Epithelial cell of alveolus of lung (primary cell): Measurements from ENCODE around the gene NUDC. TPM values are rescaled to one million over a fixed set of nuclear protein-coding genes. Genes with fewer than 3 reads are reported as not detected.

Source experiments
- total RNA-seq: library from RNA; depleted of rRNA; stranded (reverse); fragments of >200 nt; gene quantifications from 2 replicates; pipeline ENCODE4 v1.2.1, GENCODE V29; 2015

The NUDC gene
- total RNA-seq = 51.8 and 75.1 TPM in 2 replicates

GRCh38 chr1:26921540-26922430, at the start of gene NUDC:
TSS of gene NUDC (plus strand) at chr1:26921743. CDS start at chr1:26921849, 106 bp downstream.

GRCh38 chr1:26889551-26890466, 31.7 kb upstream of the NUDC start, which contains the start of gene GPN2:
TSS of gene GPN2 (minus strand) at chr1:26890283. CDS start at chr1:26890096, 187 bp downstream.

GRCh38 chr1:26900001-26900814, 21.3 kb upstream of the NUDC start, which contains the start of gene GPATCH3:
TSS of gene GPATCH3 (minus strand) at chr1:26900467. CDS start at chr1:26900442, 25 bp downstream.

GRCh38 chr1:26913754-26914619, 7.6 kb upstream of the NUDC start, which contains the start of gene NR0B2:
TSS of gene NR0B2 (minus strand) at chr1:26913975. CDS start at chr1:26913940, 35 bp downstream.

GRCh38 chr1:26959722-26960624, 38.4 kb downstream of the NUDC start, which contains the start of gene KDF1:
TSS of gene KDF1 (minus strand) at chr1:26960468. CDS start at chr1:26952380, 8,088 bp downstream.

GRCh38 chr1:26993237-26994019, 71.9 kb downstream of the NUDC start, which contains the start of gene TRNP1:
TSS of gene TRNP1 (plus strand) at chr1:26993692. CDS start at chr1:26993787, 95 bp downstream.

Other genes starting within 250 kb of the NUDC start
- 24.4 and 52.9 TPM in 2 replicates for gene ARID1A, start 225.7 kb upstream of the NUDC start, total RNA-seq
- 11.1 and 31.1 TPM in 2 replicates for gene PIGV, start 133.8 kb upstream of the NUDC start, total RNA-seq
- 15.3 and 25.9 TPM in 2 replicates for gene ZDHHC18, start 95.1 kb upstream of the NUDC start, total RNA-seq
- 3.3 and 7.0 TPM in 2 replicates for gene SFN, start 58.6 kb upstream of the NUDC start, total RNA-seq
- 11.2 and 15.1 TPM in 2 replicates for gene GPN2, start 31.5 kb upstream of the NUDC start, total RNA-seq
- gene GPATCH3, start 21.3 kb upstream of the NUDC start, total RNA-seq = 7.7 and 12.8 TPM in 2 replicates
- gene NR0B2, start 7.8 kb upstream of the NUDC start, total RNA-seq = not detected in 2 replicates
- 1.7 TPM in 1 of 2 replicates, not detected in the other for gene KDF1, start 38.7 kb downstream of the NUDC start, total RNA-seq
- 66.3 and 81.3 TPM in 2 replicates for gene TRNP1, start 71.9 kb downstream of the NUDC start, total RNA-seq
- gene TENT5B, start 91.1 kb downstream of the NUDC start, total RNA-seq = 0.56 and 6.1 TPM in 2 replicates
- 18.6 and 24.7 TPM in 2 replicates for gene SLC9A1, start 233.4 kb downstream of the NUDC start, total RNA-seq